Effector CD8-positive, alpha-beta T cell (primary cell): Measurements from ENCODE around the gene PCGF6.

ENCODE experiments used
- DNase-seq: peaks from one replicate; lab custom pipeline; 2025; lab: John Stamatoyannopoulos, UW

The PCGF6 gene

GRCh38 chr10:103256613-103257012 lies 94.3 kb downstream of the PCGF6 start:
- DNase-seq = no peak

GRCh38 chr10:103254538-103255325 lies 96.2 kb downstream of the PCGF6 start:
- no peak for DNase-seq

GRCh38 chr10:103254113-103254512 lies 96.8 kb downstream of the PCGF6 start:
- DNase-seq = no peak
